RCC 7860 (cell line): ENCODE data around the gene SIGLEC10.
"Not testable (repeated sequence)": the region's sequence is repeated elsewhere in the genome, so short reads cannot be mapped to it uniquely, and the experiment has no call there.

ENCODE experiments used
- DNase-seq: peaks from one replicate; pipeline ENCODE4 v3.0.0-alpha.2; 2015; ENCODE audit warnings: low spot score
- FAIRE-seq: peaks from 2 replicates; lab custom pipeline; 2012; peaks lifted over from hg19 to GRCh38; lab: Jason Lieb, UNC

Gene SIGLEC10

DNA sequence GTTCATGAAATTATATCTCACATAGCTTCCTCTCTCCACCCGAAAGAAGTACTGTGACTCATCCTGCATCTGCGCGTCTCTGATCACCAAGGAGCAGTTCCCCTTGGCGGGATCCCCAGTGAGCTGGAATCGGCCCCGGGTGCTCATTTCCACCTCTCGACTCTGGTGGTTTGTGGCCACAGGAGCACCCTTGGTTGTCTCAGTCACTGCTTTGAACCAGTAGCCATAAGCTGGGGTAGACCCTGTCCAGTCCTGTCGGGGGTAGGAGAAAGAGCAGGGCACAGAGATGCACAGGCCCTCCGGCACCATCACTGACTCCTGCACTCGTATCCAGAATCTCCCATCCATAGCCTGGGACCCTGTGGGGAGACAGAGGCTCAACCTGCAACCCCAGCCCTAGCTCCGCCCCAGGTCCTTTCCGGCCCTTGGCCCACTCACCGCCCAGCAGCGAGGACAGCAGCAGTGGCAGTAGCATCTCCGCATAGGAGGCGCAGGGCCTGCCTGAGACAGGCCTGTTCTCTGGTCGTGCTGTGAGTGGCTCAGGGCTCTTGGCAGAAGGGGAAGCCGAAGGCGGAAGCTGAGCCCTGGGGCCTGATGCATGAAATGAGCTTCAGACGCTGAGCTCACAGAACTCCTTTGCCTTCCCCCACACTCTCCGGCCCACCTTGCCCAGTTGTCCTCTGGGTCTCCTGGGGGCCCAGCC, at the start of gene SIGLEC10:
SIGLEC10 (minus strand) TSS at position 536 of the 703 bp plus-strand sequence; CDS start at position 475, 61 bp downstream.
- FAIRE-seq, result no peak

GRCh38 chr19:51466723-51467122, 49.3 kb upstream of the SIGLEC10 start:
- FAIRE-seq (no peak), DNase-seq (no peak)

More for the DNA sequence above, at the start of gene SIGLEC10:
- no peak for DNase-seq

- not testable (repeated sequence) for FAIRE-seq
Observed at GRCh38 chr19:51463976-51464581, 46.6 kb upstream of the SIGLEC10 start.

DNA sequence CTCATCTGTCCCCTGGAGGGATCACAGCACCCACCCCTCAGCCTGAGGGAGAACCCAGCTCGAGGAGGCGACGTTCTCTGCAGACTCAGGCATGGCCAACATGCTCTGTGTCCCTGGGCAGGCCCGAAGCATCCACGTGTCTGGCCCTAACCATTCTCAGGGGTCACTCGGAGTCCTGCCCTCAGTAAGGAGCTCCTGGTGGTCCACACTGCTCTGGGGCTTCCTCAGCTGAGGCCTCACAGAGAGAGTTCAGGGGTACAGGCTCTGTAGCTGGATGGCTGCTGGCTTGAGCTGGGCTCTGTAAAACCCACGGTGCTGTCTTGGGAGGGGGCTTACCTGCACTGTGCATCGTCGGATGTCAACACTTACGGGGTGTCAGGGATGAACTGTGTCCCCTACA, 45.2 kb upstream of the SIGLEC10 start:
- FAIRE-seq (no peak), DNase-seq (no peak)

More at GRCh38 chr19:51463976-51464581, 46.6 kb upstream of the SIGLEC10 start:
- DNase-seq, result not testable (repeated sequence)

- DNase-seq (no peak), FAIRE-seq (no peak)
Observed at GRCh38 chr19:51462276-51462675, 44.8 kb upstream of the SIGLEC10 start.

DNA sequence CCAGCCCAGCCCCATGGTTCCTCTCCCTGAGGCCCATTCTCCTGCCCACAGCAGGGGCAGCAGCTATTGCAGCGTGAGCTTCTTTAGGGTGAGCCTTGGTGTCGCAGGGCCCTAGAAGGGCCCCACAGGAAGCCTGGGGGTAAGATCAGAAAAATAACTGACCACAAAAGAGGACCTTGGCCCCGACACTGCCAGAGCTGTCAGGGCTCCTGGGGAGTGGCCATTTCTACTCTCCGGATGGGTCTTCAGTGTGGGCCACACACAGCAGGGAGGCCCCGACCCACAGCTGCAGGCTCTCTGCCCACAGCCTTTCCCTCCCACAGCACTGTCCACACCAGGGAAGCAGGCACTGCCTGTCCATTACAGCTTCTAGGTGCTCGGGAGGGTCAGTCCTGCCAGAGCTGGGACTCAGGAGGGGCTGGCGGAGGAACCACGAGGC, 44.3 kb upstream of the SIGLEC10 start:
- DNase-seq (no peak), FAIRE-seq (no peak)

GRCh38 chr19:51460164-51460992, 42.9 kb upstream of the SIGLEC10 start:
- DNase-seq (no peak), FAIRE-seq (no peak)

DNA sequence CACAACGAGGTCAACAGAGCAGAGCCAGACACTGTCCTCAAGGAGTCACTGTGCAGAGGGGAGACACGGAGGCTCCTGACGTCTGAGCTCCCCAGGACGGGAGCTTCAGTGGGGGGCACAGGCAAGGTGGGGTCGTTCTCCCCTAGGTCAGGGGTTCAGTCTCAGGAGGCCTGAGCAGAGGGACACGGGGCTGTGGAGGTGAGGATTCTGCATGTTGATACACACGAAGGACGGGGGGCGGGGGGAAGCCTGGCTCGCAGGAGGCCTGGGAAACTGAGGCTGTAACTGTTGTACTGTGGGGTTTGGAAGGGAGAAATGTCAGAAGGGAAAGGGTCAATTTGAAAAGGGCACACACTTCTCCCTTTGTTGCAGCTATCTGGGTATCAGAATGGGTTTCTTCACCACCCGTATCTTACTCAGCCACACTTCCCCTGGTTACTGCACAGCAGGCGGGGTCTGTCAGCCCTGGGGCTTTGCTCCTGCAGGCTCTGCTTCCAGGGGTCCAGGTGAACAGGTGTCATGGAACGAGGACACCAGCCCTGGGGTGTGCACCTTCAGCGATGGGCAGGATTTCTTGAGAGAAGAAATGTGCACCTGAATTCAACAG, 41.6 kb upstream of the SIGLEC10 start:
- FAIRE-seq, result no peak
- no peak for DNase-seq

GRCh38 chr19:51458051-51458645, 40.7 kb upstream of the SIGLEC10 start, which contains the start of gene SIGLEC8:
TSS of gene SIGLEC8 (minus strand) at chr19:51458454. CDS start at chr19:51458387, 67 bp downstream.
- FAIRE-seq (no peak), DNase-seq (no peak)

- FAIRE-seq (no peak), DNase-seq (no peak)
Observed at GRCh38 chr19:51457351-51458013, 40.0 kb upstream of the SIGLEC10 start.

- DNase-seq, result no peak
- FAIRE-seq, result no peak
Observed at GRCh38 chr19:51456541-51457290, 39.3 kb upstream of the SIGLEC10 start.

- DNase-seq (no peak), FAIRE-seq (no peak)
Observed at GRCh38 chr19:51450730-51451307, 33.4 kb upstream of the SIGLEC10 start.

DNA sequence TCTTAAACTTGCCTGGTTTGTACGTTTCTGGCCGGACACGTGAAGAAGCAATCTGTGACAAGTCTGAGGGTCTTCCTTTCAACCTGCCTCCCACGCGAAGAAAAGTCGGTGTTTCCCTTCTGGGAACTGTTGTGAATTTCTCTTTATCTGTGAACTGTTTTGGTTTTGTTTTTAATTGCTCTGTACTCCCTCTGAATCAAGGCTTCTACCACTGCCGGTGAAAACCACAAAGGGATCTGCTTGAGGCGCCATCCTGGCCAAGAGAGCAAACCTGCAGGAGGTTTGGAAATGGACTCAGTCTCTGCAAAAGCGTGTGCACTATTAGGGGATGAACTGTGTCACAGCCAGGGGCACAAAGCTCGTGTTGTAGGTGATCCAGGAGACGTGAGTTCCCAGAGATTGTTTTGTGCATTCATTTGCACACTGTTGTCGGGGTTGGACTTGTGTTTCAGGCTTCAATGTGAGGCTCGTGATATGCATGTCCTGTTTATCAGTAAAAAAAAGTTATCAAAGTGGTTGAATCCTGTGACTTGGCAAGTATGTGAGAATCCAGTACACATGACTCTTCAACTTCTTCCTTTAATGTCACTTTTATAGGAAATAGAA, 31.1 kb upstream of the SIGLEC10 start:
- FAIRE-seq (no peak), DNase-seq (no peak)

DNA sequence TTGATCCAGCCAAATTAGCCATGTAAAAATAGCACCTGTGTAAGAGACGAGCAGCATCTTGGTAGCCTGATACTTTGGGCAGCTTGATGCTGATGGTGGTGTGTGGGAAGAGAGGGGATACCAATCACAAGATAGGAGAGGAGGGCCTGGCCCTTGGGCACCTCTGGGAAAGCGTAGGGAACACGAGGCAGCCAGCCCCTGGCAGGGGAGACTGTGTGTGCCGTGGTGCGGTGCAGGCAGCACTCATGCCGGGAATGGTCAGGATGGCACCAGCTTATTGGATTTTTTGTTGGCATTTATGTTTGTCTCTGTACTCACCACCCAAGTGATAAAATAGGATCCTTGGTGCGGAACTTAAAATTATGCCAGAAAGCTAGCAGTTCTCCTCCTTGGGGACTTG, 30.6 kb upstream of the SIGLEC10 start:
- FAIRE-seq, result no peak
- DNase-seq, result no peak

DNA sequence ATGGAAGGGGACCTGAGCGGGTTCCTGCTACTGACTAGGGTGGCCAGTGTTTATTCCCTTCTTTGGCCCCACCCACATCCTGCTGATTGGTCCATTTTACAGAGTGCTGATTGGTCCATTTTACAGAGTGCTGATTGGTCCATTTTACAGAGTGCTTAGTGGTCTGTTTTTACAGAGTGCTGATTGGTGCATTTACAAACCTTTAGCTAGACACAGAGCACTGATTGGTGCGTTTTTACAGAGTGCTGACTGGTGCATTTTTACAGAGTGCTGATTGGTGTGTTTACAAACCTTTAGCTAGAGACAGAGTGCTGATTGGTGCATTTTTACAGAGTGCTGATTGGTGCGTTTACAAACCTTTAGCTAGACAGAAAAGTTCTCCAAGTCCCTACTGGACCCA, 30.1 kb upstream of the SIGLEC10 start:
- FAIRE-seq, result not testable (repeated sequence)

GRCh38 chr19:51441410-51442390, 24.3 kb upstream of the SIGLEC10 start:
- FAIRE-seq, result no peak
- DNase-seq, result peak; percentile 45

More for the DNA sequence above, 30.1 kb upstream of the SIGLEC10 start:
- DNase-seq, result not testable (repeated sequence)

DNA sequence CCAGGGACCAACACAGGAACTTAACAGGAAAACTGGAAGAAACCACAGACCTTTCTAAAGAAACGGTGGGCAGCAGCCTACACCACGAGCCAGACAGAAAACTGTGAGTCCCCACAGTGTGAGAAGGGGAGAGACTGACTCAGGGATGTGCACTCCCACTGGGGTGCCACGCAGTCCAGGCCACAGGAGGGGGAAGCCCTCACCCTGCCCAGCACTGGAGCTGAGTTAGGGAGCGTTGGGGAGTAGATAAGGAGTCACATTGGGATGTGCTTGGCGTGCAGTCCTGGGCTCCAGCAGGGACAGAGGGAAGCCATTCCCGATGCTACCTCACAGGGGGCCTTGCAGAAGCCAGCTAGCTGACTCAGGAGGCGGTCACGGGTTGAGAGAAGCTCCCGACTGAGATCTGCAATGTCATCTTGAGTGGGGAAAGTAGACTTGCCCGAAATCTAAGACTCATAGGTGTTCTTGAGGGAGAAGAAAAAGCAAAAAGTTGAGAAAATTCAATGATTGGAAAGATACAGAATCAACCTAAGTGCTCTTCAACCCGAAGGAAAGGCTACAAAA, 23.5 kb upstream of the SIGLEC10 start:
- FAIRE-seq, result no peak
- peak; percentile 42 for DNase-seq
